Neural progenitor cell (in vitro differentiated cells): ENCODE data around the gene RYR1. TPM values are rescaled to one million over a fixed set of nuclear protein-coding genes. Genes with fewer than 3 reads are reported as not detected.
A peak's percentile ranks its signal among the peaks of the same experiment; 100 is the strongest.
"Not testable (repeated sequence)": the region's sequence is repeated elsewhere in the genome, so short reads cannot be mapped to it uniquely, and the experiment has no call there.

Source experiments
- DNase-seq: peaks from one replicate; pipeline ENCODE4 v3.0.0-alpha.2; 2016; ENCODE audit warnings: low spot score
- H2AFZ ChIP-seq: fragments of 200-600 bp; sonication (generic); replicated peaks from 2 replicates; pipeline ENCODE4 v1.6.1; 2016; ENCODE audit warnings: antibody characterized with exemption
- H3F3A ChIP-seq: fragments of 200-600 bp; sonication (generic); 2 replicates; pipeline ENCODE4 v1.6.1; 2016; ENCODE audit warnings: antibody characterized with exemption, low read depth
- H3K27ac ChIP-seq: fragments of 200-600 bp; sonication (generic); 2 replicates; pipeline ENCODE4 v1.5.1; 2016; ENCODE audit warnings: mild to moderate bottlenecking
- H3K27me3 ChIP-seq: fragments of 200-600 bp; sonication (generic); 2 replicates; pipeline ENCODE4 v1.6.1; 2016; ENCODE audit warnings: mild to moderate bottlenecking, moderate library complexity
- H3K36me3 ChIP-seq: fragments of 200-600 bp; sonication (generic); 2 replicates; pipeline ENCODE4 v1.5.1; 2016
- H3K4me1 ChIP-seq: fragments of 200-600 bp; sonication (generic); 2 replicates; pipeline ENCODE4 v1.6.1; 2016; ENCODE audit warnings: mixed run types
- H3K4me2 ChIP-seq: fragments of 200-600 bp; sonication (generic); 2 replicates; pipeline ENCODE4 v1.6.1; 2016
- H3K4me3 ChIP-seq: fragments of 200-600 bp; sonication (generic); 2 replicates; pipeline ENCODE4 v1.5.1; 2016
- H3K79me2 ChIP-seq: fragments of 200-600 bp; sonication (generic); 2 replicates; pipeline ENCODE4 v1.6.1; 2016; ENCODE audit warnings: low read depth
- H3K9ac ChIP-seq: fragments of 200-600 bp; sonication (generic); 2 replicates; pipeline ENCODE4 v1.6.1; 2016
- H3K9me3 ChIP-seq: fragments of 200-600 bp; sonication (generic); 2 replicates; pipeline ENCODE4 v1.5.1; 2016; ENCODE audit warnings: low read depth
- H4K20me1 ChIP-seq: fragments of 200-600 bp; sonication (generic); 2 replicates; pipeline ENCODE4 v1.6.1; 2016; ENCODE audit warnings: low read depth
- H3K27ac Mint-ChIP-seq: 3 replicates; pipeline ENCODE4 v1.8.0; 2021; ENCODE audit warnings: mixed read lengths
- H3K27me3 Mint-ChIP-seq: 2 replicates; pipeline ENCODE4 v1.8.0; 2022; ENCODE audit warnings: low read depth, mild to moderate bottlenecking, inconsistent platforms, moderate library complexity, mixed read lengths; ENCODE audit not compliant: insufficient read depth
- H3K36me3 Mint-ChIP-seq: 3 replicates; pipeline ENCODE4 v1.8.0; 2021; ENCODE audit warnings: mixed read lengths
- H3K4me1 Mint-ChIP-seq: 3 replicates; pipeline ENCODE4 v1.8.0; 2021; ENCODE audit warnings: mixed read lengths
- H3K4me3 Mint-ChIP-seq: 3 replicates; pipeline ENCODE4 v1.8.0; 2021; ENCODE audit warnings: mild to moderate bottlenecking, moderate library complexity, mixed read lengths
- H3K9me3 Mint-ChIP-seq: 3 replicates; pipeline ENCODE4 v1.8.0; 2020; ENCODE audit warnings: mixed read lengths
- CTCF ChIP-seq: fragments of 200-600 bp; sonication (generic); IDR thresholded peaks from 2 replicates; pipeline ENCODE4 v1.5.1; 2017; ENCODE audit warnings: antibody characterized with exemption, mild to moderate bottlenecking
- EZH2 ChIP-seq: fragments of 200-600 bp; sonication (generic); IDR thresholded peaks from 2 replicates; pipeline ENCODE4 v1.6.1; 2017; ENCODE audit warnings: antibody characterized with exemption, mild to moderate bottlenecking, moderate library complexity
- EZH2phosphoT487 ChIP-seq: fragments of 200-600 bp; sonication (generic); IDR thresholded peaks from 2 replicates; pipeline ENCODE4 v1.6.1; 2017; ENCODE audit warnings: antibody characterized with exemption
- total RNA-seq: library from RNA; depleted of rRNA; stranded (reverse); fragments of >200 nt; gene quantifications from 2 replicates; pipeline ENCODE4 v1.2.3, GENCODE V29; 2015; ENCODE audit warnings: low replicate concordance

The RYR1 gene
- total RNA-seq, 1 donor from 2014 or later: 0.60 TPM

- Mint-ChIP-seq H3K9me3 (no peaks in the 10 kb centered on the region), H3K27ac (no peak overlapping the region), H3K4me3 (no peak overlapping the region), H3K27me3 (peaks cover 5% of the 10 kb centered on the region), H3K36me3 (no peaks in the 10 kb centered on the region), H3K4me1 (no peaks in the 10 kb centered on the region)
- Histone ChIP-seq H3K27ac (no peak overlapping the region), H3K4me3 (no peak overlapping the region), H2AFZ (no peak overlapping the region), H3K79me2 (no peaks in the 10 kb centered on the region), H3F3A (no peaks in the 10 kb centered on the region), H3K9ac (no peak overlapping the region), H3K27me3 (no peaks in the 10 kb centered on the region), H3K9me3 (no peaks in the 10 kb centered on the region), H3K36me3 (no peaks in the 10 kb centered on the region), H3K4me1 (no peaks in the 10 kb centered on the region), H4K20me1 (no peaks in the 10 kb centered on the region), H3K4me2 (no peak overlapping the region)
- TF ChIP-seq EZH2phosphoT487 (no peak), CTCF (no peak), EZH2 (no peak)
- DNase-seq: no peak
Measured at GRCh38 chr19:38512277-38512676, 78.8 kb downstream of the RYR1 start.

- not testable (repeated sequence) for H3K79me2 ChIP-seq, H3K4me3 ChIP-seq, H3K9me3 Mint-ChIP-seq, H3K4me1 ChIP-seq, H3K4me3 Mint-ChIP-seq, H3K9ac ChIP-seq, H3K27me3 ChIP-seq, H2AFZ ChIP-seq, H3K27me3 Mint-ChIP-seq, H3K36me3 Mint-ChIP-seq, H3K36me3 ChIP-seq, H4K20me1 ChIP-seq, H3K4me1 Mint-ChIP-seq, H3K9me3 ChIP-seq, DNase-seq, H3K27ac Mint-ChIP-seq, H3K27ac ChIP-seq, H3K4me2 ChIP-seq, H3F3A ChIP-seq
Measured at GRCh38 chr19:38513156-38513555, 79.7 kb downstream of the RYR1 start.

GRCh38 chr19:38513762-38514167 lies 80.3 kb downstream of the RYR1 start:
- Mint-ChIP-seq H3K4me3 (no peak overlapping the region), H3K27me3 (peaks cover 5% of the 10 kb centered on the region), H3K36me3 (no peaks in the 10 kb centered on the region), H3K4me1 (peaks cover under 1% of the 10 kb centered on the region), H3K27ac (no peak overlapping the region), H3K9me3 (no peaks in the 10 kb centered on the region)
- Histone ChIP-seq H3K9me3 (no peaks in the 10 kb centered on the region), H3F3A (no peaks in the 10 kb centered on the region), H3K4me2 (no peak overlapping the region), H3K36me3 (no peaks in the 10 kb centered on the region), H3K27me3 (no peaks in the 10 kb centered on the region), H3K27ac (no peak overlapping the region), H3K4me1 (no peaks in the 10 kb centered on the region), H3K4me3 (no peak overlapping the region), H4K20me1 (no peaks in the 10 kb centered on the region), H2AFZ (no peak overlapping the region), H3K9ac (no peak overlapping the region), H3K79me2 (no peaks in the 10 kb centered on the region)
- no peak for DNase-seq
- no peak for TF ChIP-seq EZH2phosphoT487
- no peak for TF ChIP-seq CTCF
- no peak for TF ChIP-seq EZH2

- H3K9ac ChIP-seq: no peak overlapping the region
Measured at GRCh38 chr19:38514812-38515633, 81.5 kb downstream of the RYR1 start.

More at GRCh38 chr19:38514812-38515633, 81.5 kb downstream of the RYR1 start:
- Histone ChIP-seq H4K20me1 (no peaks in the 10 kb centered on the region), H3K4me3 (no peak overlapping the region), H3K79me2 (no peaks in the 10 kb centered on the region), H3K4me1 (no peaks in the 10 kb centered on the region), H3K36me3 (no peaks in the 10 kb centered on the region), H2AFZ (peak overlapping the region; percentile 95), H3K27me3 (no peaks in the 10 kb centered on the region), H3F3A (no peaks in the 10 kb centered on the region), H3K27ac (no peak overlapping the region), H3K4me2 (no peak overlapping the region), H3K9me3 (no peaks in the 10 kb centered on the region)
- H3K4me1 Mint-ChIP-seq: peaks cover 6% of the 10 kb centered on the region
- H3K9me3 Mint-ChIP-seq: no peaks in the 10 kb centered on the region
- no peaks in the 10 kb centered on the region for H3K36me3 Mint-ChIP-seq
- peak overlapping the region; percentile 46 for H3K27ac Mint-ChIP-seq
- peak; percentile 83 for DNase-seq
- H3K4me3 Mint-ChIP-seq: no peak overlapping the region
- TF ChIP-seq EZH2phosphoT487 (no peak), CTCF (peak; percentile 93)
- H3K27me3 Mint-ChIP-seq: peaks cover 5% of the 10 kb centered on the region
